GM12878 (cell line): ENCODE data around the gene DUSP15.

Experiments
- ATF7 ChIP-seq: fragments of 450-650 bp; IDR thresholded peaks from 2 replicates; pipeline ENCODE4 v1.6.1; 2016; ENCODE audit warnings: low read depth, mild to moderate bottlenecking
- CTCF ChIP-seq, 3 experiments: IDR thresholded peaks in 2 of 3; conservative IDR thresholded peaks in 1 of 3; 2 replicates each; pipeline ENCODE4 v1.5.1; 2011; ENCODE audit warnings: low read depth in 3 of 3, low read length in 3 of 3, mild to moderate bottlenecking in 3 of 3, control low read depth in 2 of 3, moderate library complexity in 2 of 3, inconsistent platforms in 1 of 3, mixed read lengths in 1 of 3; ENCODE audit not compliant: control insufficient read depth in 2 of 3, insufficient read depth in 1 of 3; ENCODE audit errors: extremely low read depth in 1 of 3
- EP300 ChIP-seq, 2 experiments: fragments of 150-350 bp in 1 of 2; IDR thresholded peaks; 2 replicates each; pipeline ENCODE4 v1.6.1; 2011 to 2012; ENCODE audit warnings: low read depth in 2 of 2, low read length in 2 of 2, borderline replicate concordance in 1 of 2, improper control_type of control experiment in 1 of 2, inconsistent platforms in 1 of 2; ENCODE audit not compliant: control insufficient read depth in 1 of 2
- GABPA ChIP-seq: IDR thresholded peaks from 2 replicates; pipeline ENCODE4 v1.6.1; 2014; ENCODE audit warnings: antibody characterized with exemption, low read depth, mild to moderate bottlenecking, inconsistent platforms
- POLR2A ChIP-seq: IDR thresholded peaks from 2 replicates; pipeline ENCODE4 v1.6.1; 2011; ENCODE audit warnings: low read depth, mild to moderate bottlenecking, low read length
- ZZZ3 ChIP-seq: IDR thresholded peaks from 2 replicates; pipeline ENCODE4 v1.6.1; 2011; ENCODE audit warnings: low read depth; ENCODE audit not compliant: control insufficient read depth, insufficient read length

GRCh38 chr20:31875671-31876070, 5.3 kb upstream of the DUSP15 start:
- no peak for TF ChIP-seq EP300 (IDR thresholded peaks at IDR 0.05; ENCODE audit: borderline replicate concordance in 1 of 2, control insufficient read depth in 1 of 2, low read depth in 2 of 2, low read length in 2 of 2)
- no peak for TF ChIP-seq GABPA
- TF ChIP-seq POLR2A, result no peak
- no peak for TF ChIP-seq ZZZ3
- no peak for TF ChIP-seq CTCF (IDR thresholded peaks at IDR 0.05 in 2 of 3, conservative IDR thresholded peaks at IDR 0.05 in 1 of 3; ENCODE audit: control insufficient read depth in 2 of 3, extremely low read depth in 1 of 3, insufficient read depth in 1 of 3, low read depth in 3 of 3, low read length in 3 of 3)
- no peak for TF ChIP-seq ATF7
